Activated CD4-positive, alpha-beta T cell treated with anti-CD3 and anti-CD28 coated beads, Interleukin-2, amount 10 ng/mL, durations not matched to agents 7 days and 5 days (primary cell): ENCODE results near the gene NLN. TPM values are rescaled to one million over a fixed set of nuclear protein-coding genes. Genes with fewer than 3 reads are reported as not detected.
A peak's percentile ranks its signal among the peaks of the same experiment; 100 is the strongest.
"Not testable (repeated sequence)": the region's sequence is repeated elsewhere in the genome, so short reads cannot be mapped to it uniquely, and the experiment has no call there.

Source experiments
- CTCF ChIA-PET: fragments of 350-600 bp; sonication (Branson Sonifier 250); formaldehyde crosslinking; loops from one replicate; lab custom pipeline; 2021; ENCODE audit warnings: antibody characterized with exemption; lab: Charles Lee
- POLR2A ChIA-PET: fragments of 350-600 bp; sonication (Branson Sonifier 250); formaldehyde crosslinking; loops from one replicate; lab custom pipeline; 2021; ENCODE audit warnings: antibody characterized with exemption; lab: Charles Lee
- DNase-seq: peaks from one replicate; pipeline ENCODE4 v3.0.0-alpha.2; 2020
- H3K27ac Mint-ChIP-seq: one replicate; pipeline ENCODE4 v1.8.0; 2021; ENCODE audit warnings: mild to moderate bottlenecking, moderate library complexity, mixed read lengths
- H3K27me3 Mint-ChIP-seq: one replicate; pipeline ENCODE4 v1.8.0; 2021; ENCODE audit warnings: mixed read lengths
- H3K36me3 Mint-ChIP-seq: one replicate; pipeline ENCODE4 v1.8.0; 2021; ENCODE audit warnings: low read depth, mixed read lengths
- H3K4me1 Mint-ChIP-seq: one replicate; pipeline ENCODE4 v1.8.0; 2021; ENCODE audit warnings: mixed read lengths
- H3K4me3 Mint-ChIP-seq: one replicate; pipeline ENCODE4 v1.8.0; 2021; ENCODE audit warnings: mild to moderate bottlenecking, moderate library complexity, mixed read lengths
- H3K9me3 Mint-ChIP-seq: one replicate; pipeline ENCODE4 v1.8.0; 2021; ENCODE audit warnings: mixed read lengths
- total RNA-seq, 2 experiments: library from RNA; stranded (reverse); gene quantifications; one replicate each; pipeline ENCODE4 v1.2.3, GENCODE V29; 2021

The NLN gene
- total RNA-seq: 10 to 100 TPM; 11.0 to 12.4 TPM

DNA sequence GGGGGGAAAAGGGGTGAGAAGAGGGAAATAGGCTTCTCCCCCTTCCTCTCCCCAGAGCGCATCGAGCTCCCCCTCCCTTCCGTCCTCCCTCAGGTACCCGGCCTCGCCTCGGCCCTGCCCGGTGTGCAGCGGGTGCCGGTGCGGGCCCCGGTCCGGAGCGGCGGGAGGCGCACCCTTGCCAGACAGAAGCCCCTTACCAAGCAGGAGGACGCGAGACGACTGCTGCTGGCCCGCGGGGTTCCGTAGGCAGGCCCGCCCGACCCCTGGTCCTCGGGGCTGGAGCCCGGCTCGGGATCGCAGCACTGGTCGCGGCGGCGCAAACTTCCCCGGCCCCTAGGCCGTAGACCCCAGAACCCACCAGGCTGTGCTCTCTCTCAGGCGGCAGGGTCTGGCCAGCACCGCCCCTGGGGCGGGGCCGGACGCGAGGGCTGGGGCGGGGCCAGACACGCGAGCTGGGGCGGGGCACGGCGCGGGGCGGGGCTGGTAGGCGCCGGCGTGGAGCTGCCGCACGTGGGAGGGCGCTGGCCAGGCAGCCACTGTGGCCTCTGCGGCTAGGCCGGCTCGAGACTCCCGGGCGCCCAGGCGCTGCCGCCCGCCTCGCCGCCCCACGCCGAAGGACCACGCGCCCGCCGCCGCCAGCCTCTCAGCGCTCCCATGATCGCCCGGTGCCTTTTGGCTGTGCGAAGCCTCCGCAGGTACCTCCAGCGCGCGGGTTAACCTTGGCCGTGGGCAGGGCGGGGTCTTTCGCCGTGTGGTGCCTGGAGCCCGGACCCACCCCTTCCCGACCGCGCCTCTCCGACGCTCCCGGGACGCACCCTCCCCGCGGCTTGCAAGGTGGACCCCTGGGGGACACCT, at the start of gene NLN, which contains the start of gene SGTB:
Gene NLN, plus strand, starts transcription at position 486 of the 855 bp plus-strand sequence. Its CDS starts 169 bp downstream, at position 655.
Gene SGTB, minus strand, starts transcription at position 390 of the 855 bp plus-strand sequence. CDS start 1,302 bp downstream, outside the sequence.
- Mint-ChIP-seq H3K27me3 (no peaks in the 10 kb centered on the region), H3K4me1 (peaks cover 40% of the 10 kb centered on the region), H3K4me3 (peak within 1 kb of the TSS; percentile 87), H3K27ac (peak within 1 kb of the TSS; percentile 93), H3K36me3 (peaks cover 7% of the 10 kb centered on the region), H3K9me3 (no peaks in the 10 kb centered on the region)
- CTCF ChIA-PET: interaction anchor here (1.7 kb wide), 1 partner anchor 16 kb away, joined by 5 read pairs; no protein-coding TSS in a partner anchor
- POLR2A ChIA-PET: no interaction called here
- DNase-seq: peak; percentile 84

DNA sequence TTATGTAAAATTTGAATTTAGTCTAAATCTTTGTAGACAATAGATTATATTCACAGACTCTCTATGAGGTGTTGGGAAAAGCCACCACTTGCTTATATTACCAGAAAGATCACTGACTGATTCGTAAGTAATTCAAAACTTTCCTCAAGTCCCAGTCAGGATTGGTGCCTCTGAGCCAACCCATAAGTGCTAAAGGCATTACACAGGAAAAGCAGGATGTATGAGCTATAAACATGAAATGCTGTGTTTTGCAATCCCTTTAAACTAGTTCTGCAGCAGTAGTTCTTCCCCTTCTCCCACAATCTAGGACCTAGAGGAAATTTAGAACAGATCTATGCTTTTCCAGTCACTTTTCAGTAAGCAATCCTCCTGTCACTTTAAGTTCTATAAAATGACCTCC, 49.2 kb upstream of the NLN start:
- no peaks in the 10 kb centered on the region for H3K9me3 Mint-ChIP-seq
- no peak for DNase-seq
- H3K4me3 Mint-ChIP-seq: no peak overlapping the region
- peaks cover 14% of the 10 kb centered on the region for H3K4me1 Mint-ChIP-seq
- ChIA-PET POLR2A (no interaction called here), CTCF (no interaction called here)
- H3K27me3 Mint-ChIP-seq: no peaks in the 10 kb centered on the region
- peaks cover 46% of the 10 kb centered on the region for H3K36me3 Mint-ChIP-seq
- H3K27ac Mint-ChIP-seq: no peak overlapping the region

DNA sequence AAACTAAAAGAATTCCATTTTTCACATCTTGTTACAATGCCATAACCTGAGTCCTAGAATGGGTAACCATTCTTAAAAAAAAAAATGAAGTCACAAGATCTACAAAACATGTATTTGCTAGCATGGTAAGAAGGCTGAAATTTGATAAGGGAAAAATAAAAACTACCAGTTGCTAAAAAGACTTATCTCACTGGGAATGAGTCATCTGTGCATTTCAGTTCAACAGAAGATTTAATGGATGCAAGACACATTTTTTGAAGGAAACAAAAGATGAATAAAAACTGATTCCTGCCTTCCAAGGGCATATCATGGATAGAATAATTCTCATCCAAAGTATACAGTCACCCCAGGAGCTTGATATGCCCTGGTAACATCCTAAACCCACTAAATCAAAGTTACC, 47.3 kb upstream of the NLN start:
- H3K4me1 Mint-ChIP-seq: peaks cover 14% of the 10 kb centered on the region
- ChIA-PET POLR2A (no interaction called here), CTCF (no interaction called here)
- peaks cover 63% of the 10 kb centered on the region for H3K36me3 Mint-ChIP-seq
- DNase-seq: no peak
- no peaks in the 10 kb centered on the region for H3K27me3 Mint-ChIP-seq
- no peak overlapping the region for H3K27ac Mint-ChIP-seq
- no peak overlapping the region for H3K4me3 Mint-ChIP-seq
- no peaks in the 10 kb centered on the region for H3K9me3 Mint-ChIP-seq

DNA sequence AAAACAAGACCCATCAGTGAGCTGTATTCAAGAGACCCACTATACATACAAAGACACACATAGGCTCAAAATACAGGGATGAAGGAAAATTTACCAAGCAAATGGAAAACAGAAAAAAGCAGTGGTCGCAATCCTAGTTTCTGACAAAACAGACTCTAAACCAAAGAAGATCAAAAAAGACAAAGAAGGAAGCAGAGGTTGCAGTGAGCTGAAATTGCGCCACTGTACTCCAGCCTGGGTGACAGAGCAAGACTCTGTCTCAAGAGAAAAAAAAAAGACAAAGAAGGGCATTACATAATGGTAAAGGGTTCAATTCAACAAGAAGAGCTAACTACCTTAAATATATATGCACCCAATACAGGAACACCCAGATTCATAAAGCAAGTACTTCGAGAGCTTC, 45.9 kb upstream of the NLN start:
- CTCF ChIA-PET, H3K27me3 Mint-ChIP-seq, H3K4me3 Mint-ChIP-seq, POLR2A ChIA-PET, DNase-seq, H3K9me3 Mint-ChIP-seq, H3K27ac Mint-ChIP-seq: not testable (repeated sequence)
- Mint-ChIP-seq H3K4me1 (peaks cover 14% of the 10 kb centered on the region), H3K36me3 (peaks cover 70% of the 10 kb centered on the region)

DNA sequence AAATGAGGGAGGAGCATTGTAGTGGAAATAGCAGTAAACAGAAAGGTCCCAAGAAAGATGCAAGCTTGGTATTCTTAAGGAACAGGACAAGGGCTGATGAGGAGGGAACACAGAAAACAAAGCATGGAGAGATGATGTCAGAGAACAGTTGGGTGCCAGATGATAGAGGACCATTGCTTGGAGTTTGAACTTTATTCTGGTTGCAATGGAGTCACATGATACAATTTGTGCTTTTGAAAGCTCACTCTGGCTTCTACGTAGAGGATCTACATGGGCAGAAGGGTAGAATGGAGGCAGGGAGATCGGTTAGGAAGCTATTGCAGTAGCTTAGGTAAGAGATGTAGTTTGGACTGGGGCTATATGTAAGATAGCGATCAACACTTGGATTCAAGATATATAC, 39.9 kb upstream of the NLN start:
- H3K9me3 Mint-ChIP-seq: no peaks in the 10 kb centered on the region
- no peak for DNase-seq
- no peak overlapping the region for H3K27ac Mint-ChIP-seq
- no peak overlapping the region for H3K4me3 Mint-ChIP-seq
- H3K27me3 Mint-ChIP-seq: no peaks in the 10 kb centered on the region
- CTCF ChIA-PET: no interaction called here
- POLR2A ChIA-PET: no interaction called here
- peaks cover 61% of the 10 kb centered on the region for H3K36me3 Mint-ChIP-seq
- peaks cover under 1% of the 10 kb centered on the region for H3K4me1 Mint-ChIP-seq

DNA sequence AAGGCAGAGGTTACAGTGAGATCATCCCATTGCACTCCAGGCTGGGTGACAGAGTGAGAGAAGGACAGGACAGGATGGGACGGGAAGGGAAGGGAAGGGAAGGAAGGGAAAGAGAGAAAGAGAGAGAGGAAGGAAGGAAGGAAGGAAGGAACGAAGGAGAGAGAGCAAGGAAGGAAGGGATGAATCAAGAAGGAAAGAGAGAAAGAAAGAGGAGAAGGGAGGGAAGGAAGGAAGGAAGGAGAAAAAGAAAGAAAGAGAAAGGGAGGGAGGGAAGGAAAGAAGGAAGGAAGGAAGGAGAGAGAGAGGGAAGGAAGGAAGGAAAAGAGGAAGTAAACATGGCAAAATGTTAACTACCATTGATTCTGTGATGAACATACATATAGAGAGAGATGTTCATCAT, 28.9 kb upstream of the NLN start:
- CTCF ChIA-PET: interaction anchor here (1.4 kb wide), 1 partner anchor 23 kb away, joined by 3 read pairs; no protein-coding TSS in a partner anchor
- no peaks in the 10 kb centered on the region for H3K9me3 Mint-ChIP-seq

DNA sequence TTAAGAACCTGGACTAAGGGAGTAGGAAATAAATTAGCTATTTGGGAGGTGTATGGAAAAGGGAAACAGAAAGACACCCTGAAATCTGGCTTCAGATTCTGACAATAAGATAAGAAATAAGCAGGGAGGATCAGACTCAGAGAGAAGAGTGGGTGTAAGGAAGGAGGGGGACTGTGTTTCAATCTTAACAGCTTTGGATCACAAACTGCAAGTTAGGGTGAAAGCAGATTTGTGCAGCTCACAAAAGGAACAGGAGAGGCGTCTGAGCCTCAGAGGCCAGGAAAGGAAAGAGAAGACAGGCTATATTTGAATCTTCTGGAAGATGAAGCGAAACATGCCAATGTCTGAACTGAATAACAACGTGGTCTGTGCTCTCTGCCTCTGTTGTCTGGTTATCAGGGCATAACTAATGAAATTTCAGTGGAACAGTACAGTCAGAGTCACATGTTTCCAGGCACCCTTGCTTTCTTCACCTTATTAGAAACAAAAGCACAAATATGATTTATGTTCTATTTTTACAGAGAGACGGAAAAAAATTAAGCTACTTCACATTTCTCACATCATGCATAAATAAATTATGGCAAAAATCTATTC, 26.7 kb upstream of the NLN start:
- Mint-ChIP-seq H3K27ac (no peak overlapping the region), H3K4me3 (no peak overlapping the region), H3K4me1 (no peaks in the 10 kb centered on the region), H3K27me3 (no peaks in the 10 kb centered on the region), H3K9me3 (no peaks in the 10 kb centered on the region), H3K36me3 (peaks cover 36% of the 10 kb centered on the region)
- no peak for DNase-seq
- POLR2A ChIA-PET: no interaction called here
- CTCF ChIA-PET: interaction anchor here (0.9 kb wide), 1 partner anchor 16 kb away, joined by 3 read pairs; no protein-coding TSS in a partner anchor

More for the DNA sequence above, 28.9 kb upstream of the NLN start:
- Mint-ChIP-seq H3K27me3 (no peaks in the 10 kb centered on the region), H3K36me3 (peaks cover 19% of the 10 kb centered on the region), H3K27ac (no peak overlapping the region), H3K4me3 (no peak overlapping the region), H3K4me1 (no peaks in the 10 kb centered on the region)
- DNase-seq: no peak
- POLR2A ChIA-PET: no interaction called here

DNA sequence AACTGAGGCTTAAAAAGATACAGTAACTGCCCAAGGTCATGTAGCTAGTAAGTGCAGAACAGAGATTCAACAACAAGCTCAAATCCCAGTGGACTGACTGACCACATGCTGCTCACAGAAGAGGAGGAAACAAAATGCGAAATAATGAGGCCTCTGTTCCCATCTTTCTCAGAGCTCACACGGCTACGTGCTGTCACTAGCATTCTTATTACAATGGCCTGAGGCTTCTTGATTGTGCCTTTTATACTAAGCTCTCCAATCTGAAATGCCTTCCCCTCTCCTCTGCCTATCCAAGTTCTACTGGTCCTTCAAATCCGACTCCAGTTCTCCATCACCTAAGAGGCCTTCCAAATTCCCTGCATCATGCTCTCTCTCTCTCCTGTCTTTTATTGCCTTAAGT, 26.1 kb upstream of the NLN start:
- Mint-ChIP-seq H3K36me3 (peaks cover 32% of the 10 kb centered on the region), H3K27ac (no peak overlapping the region), H3K27me3 (no peaks in the 10 kb centered on the region), H3K4me1 (no peaks in the 10 kb centered on the region), H3K9me3 (no peaks in the 10 kb centered on the region), H3K4me3 (no peak overlapping the region)
- POLR2A ChIA-PET: no interaction called here
- DNase-seq: no peak
- CTCF ChIA-PET: interaction anchor here (0.9 kb wide), 1 partner anchor 15 kb away, joined by 3 read pairs; no protein-coding TSS in a partner anchor

DNA sequence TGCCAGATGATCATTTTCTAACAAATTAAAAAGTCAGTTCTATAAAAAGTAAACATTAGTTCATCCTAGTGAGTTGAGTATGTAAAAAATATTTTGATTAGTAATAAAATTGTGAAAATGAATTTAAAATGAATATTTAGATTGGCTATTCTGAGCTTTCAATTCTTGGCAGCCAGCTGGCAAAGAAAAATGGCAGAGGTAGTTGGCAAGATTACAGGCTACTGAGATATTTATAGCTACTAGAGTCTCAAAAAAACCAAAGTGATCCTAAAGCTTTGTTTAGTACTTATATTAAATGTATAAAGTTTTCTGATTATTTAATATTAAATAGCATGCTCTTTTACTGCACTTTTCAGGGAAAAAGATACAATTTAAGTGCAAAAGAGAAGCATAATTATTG, 25.1 kb upstream of the NLN start:
- Mint-ChIP-seq H3K27me3 (no peaks in the 10 kb centered on the region), H3K9me3 (no peaks in the 10 kb centered on the region), H3K27ac (no peak overlapping the region), H3K4me1 (no peaks in the 10 kb centered on the region), H3K36me3 (peaks cover 31% of the 10 kb centered on the region), H3K4me3 (no peak overlapping the region)
- no peak for DNase-seq
- CTCF ChIA-PET: interaction anchor here (0.6 kb wide), 1 partner anchor 29 kb away, joined by 4 read pairs; no protein-coding TSS in a partner anchor
- POLR2A ChIA-PET: no interaction called here

DNA sequence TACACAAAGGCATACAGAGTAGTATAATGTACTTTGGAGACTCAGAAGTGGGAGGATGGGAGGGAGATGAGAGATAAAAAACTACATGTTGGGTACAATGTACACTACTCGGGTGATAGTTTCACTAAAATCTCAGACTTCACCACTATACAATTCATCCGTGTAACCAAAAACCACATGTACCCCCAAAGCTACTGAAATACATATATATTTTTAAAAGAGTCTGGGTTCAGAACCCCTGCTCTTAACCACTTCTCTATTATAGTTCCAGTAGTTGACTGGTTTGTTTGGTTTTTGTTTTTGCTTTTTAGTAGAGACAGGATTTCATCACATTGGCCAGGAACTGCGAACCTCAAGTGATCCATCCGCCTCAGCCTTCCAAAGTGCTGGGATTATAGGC, 22.7 kb upstream of the NLN start:
- Mint-ChIP-seq H3K9me3 (no peaks in the 10 kb centered on the region), H3K36me3 (peaks cover 40% of the 10 kb centered on the region), H3K27me3 (no peaks in the 10 kb centered on the region), H3K4me3 (no peak overlapping the region), H3K4me1 (no peaks in the 10 kb centered on the region), H3K27ac (no peak overlapping the region)
- no peak for DNase-seq
- CTCF ChIA-PET: no interaction called here
- POLR2A ChIA-PET: no interaction called here

DNA sequence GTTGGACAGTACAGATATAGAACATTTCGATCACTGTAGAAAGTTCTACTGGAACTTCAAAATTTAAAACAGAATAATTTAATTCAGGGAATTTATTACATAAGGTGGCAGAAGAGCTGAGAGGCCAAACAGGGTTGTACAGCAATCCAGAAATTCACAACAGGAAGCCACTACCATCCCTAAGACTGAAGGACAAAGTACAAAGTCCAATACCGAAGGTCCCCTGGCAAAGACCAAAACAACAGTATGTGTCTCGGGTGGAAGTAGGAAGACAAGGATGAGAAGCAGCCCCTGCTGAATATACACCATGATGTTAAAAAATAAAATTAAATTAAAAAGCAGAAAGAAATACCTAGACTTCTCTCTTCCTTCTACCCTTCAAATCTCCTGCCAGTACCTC, 20.0 kb upstream of the NLN start:
- H3K4me1 Mint-ChIP-seq: no peaks in the 10 kb centered on the region
- peaks cover 43% of the 10 kb centered on the region for H3K36me3 Mint-ChIP-seq
- H3K27me3 Mint-ChIP-seq: no peaks in the 10 kb centered on the region
- ChIA-PET POLR2A (no interaction called here), CTCF (no interaction called here)
- H3K9me3 Mint-ChIP-seq: no peaks in the 10 kb centered on the region
- no peak for DNase-seq
- no peak overlapping the region for H3K4me3 Mint-ChIP-seq
- H3K27ac Mint-ChIP-seq: no peak overlapping the region

DNA sequence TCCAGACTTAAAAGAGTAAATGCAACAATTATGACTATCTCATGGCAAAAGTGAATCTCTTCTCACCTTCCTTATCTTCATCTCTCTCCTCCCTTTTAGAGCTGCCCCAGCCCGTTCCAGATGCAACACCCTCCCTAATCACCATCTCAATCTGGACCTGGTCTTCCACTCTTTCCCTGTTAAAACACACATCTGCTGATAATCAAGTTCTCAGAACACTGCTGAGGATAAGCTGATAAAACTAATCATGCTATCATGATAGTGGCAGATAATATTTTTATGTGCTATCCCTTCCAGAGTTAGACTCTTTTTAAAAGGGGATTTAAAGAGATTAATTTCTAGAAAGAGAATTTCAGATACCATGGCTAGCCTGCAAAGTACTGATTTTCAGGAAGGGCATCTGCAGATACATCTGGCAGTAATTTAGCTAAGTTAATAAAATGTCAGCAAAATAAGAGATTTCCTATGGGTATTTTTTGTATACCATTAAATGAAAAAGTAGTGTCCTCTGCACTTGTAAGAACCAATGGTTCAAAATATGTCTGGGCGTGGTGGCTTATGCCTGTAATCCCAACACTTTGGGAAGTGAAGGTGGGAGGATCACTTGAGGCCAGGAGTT, 17.3 kb upstream of the NLN start:
- Mint-ChIP-seq H3K27me3 (no peaks in the 10 kb centered on the region), H3K4me3 (no peak overlapping the region), H3K4me1 (no peaks in the 10 kb centered on the region), H3K27ac (no peak overlapping the region), H3K9me3 (no peaks in the 10 kb centered on the region), H3K36me3 (peaks cover 27% of the 10 kb centered on the region)
- no peak for DNase-seq
- POLR2A ChIA-PET: no interaction called here
- CTCF ChIA-PET: no interaction called here

DNA sequence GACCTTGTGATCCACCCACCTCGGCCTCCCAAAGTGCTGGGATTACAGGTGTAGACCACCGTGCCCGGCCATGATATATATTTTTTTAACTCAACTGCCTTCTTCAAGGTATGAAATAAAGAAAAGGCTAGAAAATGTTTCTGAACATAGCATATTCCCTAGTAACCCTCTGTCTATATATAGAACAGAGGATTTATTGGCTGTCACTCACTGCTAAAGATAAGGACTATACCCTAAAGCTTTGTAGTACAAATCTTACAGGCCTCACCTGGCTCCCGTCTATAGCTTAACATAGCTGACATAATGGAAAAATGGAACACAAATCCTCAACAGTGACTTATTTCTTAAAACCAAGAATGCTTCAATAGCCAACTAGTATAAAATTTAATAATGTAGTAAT, 14.3 kb upstream of the NLN start:
- ChIA-PET CTCF (interaction anchor here (0.8 kb wide), 1 partner anchor 54 kb away, joined by 3 read pairs; no protein-coding TSS in a partner anchor), POLR2A (interaction anchor here (0.6 kb wide), 1 partner anchor 20 kb away, joined by 3 read pairs; no protein-coding TSS in a partner anchor)
- H3K27me3 Mint-ChIP-seq: no peaks in the 10 kb centered on the region
- H3K9me3 Mint-ChIP-seq: no peaks in the 10 kb centered on the region
- DNase-seq: no peak
- H3K4me1 Mint-ChIP-seq: no peaks in the 10 kb centered on the region
- H3K4me3 Mint-ChIP-seq: no peak overlapping the region
- H3K27ac Mint-ChIP-seq: no peak overlapping the region
- peaks cover 28% of the 10 kb centered on the region for H3K36me3 Mint-ChIP-seq
